HAP-1 (cell line): ENCODE measurements around the gene PCBP2.

Source experiments
- DNase-seq, 2 experiments: peaks; one replicate each; pipeline ENCODE4 v3.0.0-alpha.2; 2016 to 2020; ENCODE audit warnings: low spot score in 2 of 2
- H3K27me3 ChIP-seq: fragments of 250-450 bp; sonication (Bioruptor Pico); 2 replicates; pipeline ENCODE4 v1.5.1; 2020; ENCODE audit warnings: low read depth, mild to moderate bottlenecking, moderate library complexity
- H3K36me3 ChIP-seq: fragments of 250-450 bp; sonication (Bioruptor Pico); replicated peaks from 2 replicates; pipeline ENCODE4 v1.5.1; 2020; ENCODE audit warnings: mild to moderate bottlenecking
- H3K4me1 ChIP-seq: fragments of 250-450 bp; sonication (Bioruptor Pico); 2 replicates; pipeline ENCODE4 v1.5.1; 2020; ENCODE audit warnings: mild to moderate bottlenecking
- H3K4me3 ChIP-seq: fragments of 250-450 bp; sonication (Bioruptor Pico); 2 replicates; pipeline ENCODE4 v1.5.1; 2020; ENCODE audit warnings: mild to moderate bottlenecking, moderate library complexity
- H3K9me3 ChIP-seq: fragments of 250-450 bp; sonication (Bioruptor Pico); 2 replicates; pipeline ENCODE4 v1.5.1; 2020; ENCODE audit warnings: mild to moderate bottlenecking, moderate library complexity
- in situ Hi-C: fragments of 300-500 bp; cut with MboI; formaldehyde crosslinking; loops from 3 replicates; pipeline ENCODE4 v1.14.3; 2020; ENCODE audit warnings: low sequenced_read_pairs, inconsistent platforms, mixed read lengths

PCBP2 gene

GRCh38 chr12:53484686-53485575, 33.0 kb downstream of the PCBP2 start:
- no peak for DNase-seq
- H3K27me3 ChIP-seq, result no peaks in the 10 kb centered on the region
- H3K9me3 ChIP-seq, result no peaks in the 10 kb centered on the region
- in situ Hi-C loops, result no loop called here
- H3K36me3 ChIP-seq, result peaks cover 79% of the 10 kb centered on the region
- H3K4me3 ChIP-seq, result no peak overlapping the region
- H3K4me1 ChIP-seq, result peaks cover 11% of the 10 kb centered on the region

- no peak for DNase-seq
- H3K36me3 ChIP-seq, result peaks cover 72% of the 10 kb centered on the region
- in situ Hi-C loops, result no loop called here
These were observed 34.2 kb downstream of the PCBP2 start for GRCh38 chr12:53485955-53486735.

GRCh38 chr12:53486736-53487487, 35.0 kb downstream of the PCBP2 start:
- DNase-seq, result no peak
- peaks cover 64% of the 10 kb centered on the region for H3K36me3 ChIP-seq
- in situ Hi-C loops, result no loop called here

More at GRCh38 chr12:53485955-53486735, 34.2 kb downstream of the PCBP2 start:
- peaks cover under 1% of the 10 kb centered on the region; the same call in 1 of the 2 replicates for H3K4me1 ChIP-seq
- H3K4me3 ChIP-seq, result no peak overlapping the region
- H3K9me3 ChIP-seq, result no peaks in the 10 kb centered on the region
- no peaks in the 10 kb centered on the region for H3K27me3 ChIP-seq

GRCh38 chr12:53489242-53489864, 37.5 kb downstream of the PCBP2 start:
- Histone ChIP-seq H3K4me3 (no peak overlapping the region), H3K9me3 (no peaks in the 10 kb centered on the region), H3K27me3 (no peaks in the 10 kb centered on the region), H3K36me3 (peaks cover 39% of the 10 kb centered on the region), H3K4me1 (peaks cover 7% of the 10 kb centered on the region; the same call in 1 of the 2 replicates)
- no peak for DNase-seq
- in situ Hi-C loops, result no loop called here

More at GRCh38 chr12:53486736-53487487, 35.0 kb downstream of the PCBP2 start:
- Histone ChIP-seq H3K4me1 (no peaks in the 10 kb centered on the region), H3K27me3 (no peaks in the 10 kb centered on the region), H3K4me3 (no peak overlapping the region), H3K9me3 (no peaks in the 10 kb centered on the region)

GRCh38 chr12:53492188-53492587, 40.3 kb downstream of the PCBP2 start:
- Histone ChIP-seq H3K4me1 (peaks cover 9% of the 10 kb centered on the region; the same call in 1 of the 2 replicates), H3K9me3 (no peaks in the 10 kb centered on the region), H3K4me3 (peak overlapping the region; percentile 39), H3K36me3 (peaks cover 11% of the 10 kb centered on the region), H3K27me3 (no peaks in the 10 kb centered on the region)
- in situ Hi-C loops, result no loop called here
- no peak for DNase-seq

- Histone ChIP-seq H3K4me3 (peak overlapping the region; percentile 39), H3K36me3 (peaks cover 3% of the 10 kb centered on the region), H3K9me3 (no peaks in the 10 kb centered on the region), H3K27me3 (no peaks in the 10 kb centered on the region), H3K4me1 (peaks cover 9% of the 10 kb centered on the region; the same call in 1 of the 2 replicates)
- in situ Hi-C loops, result no loop called here
- DNase-seq, result peak; percentile 72 to 96
These were observed 41.1 kb downstream of the PCBP2 start for GRCh38 chr12:53492830-53493609.

GRCh38 chr12:53493610-53494391, 41.9 kb downstream of the PCBP2 start:
- Histone ChIP-seq H3K4me1 (peaks cover 9% of the 10 kb centered on the region; the same call in 1 of the 2 replicates), H3K4me3 (peak overlapping the region; percentile 39), H3K9me3 (no peaks in the 10 kb centered on the region), H3K36me3 (no peaks in the 10 kb centered on the region), H3K27me3 (no peaks in the 10 kb centered on the region)
- in situ Hi-C loops, result no loop called here
- DNase-seq, result no peak

- H3K4me1 ChIP-seq, result peaks cover 17% of the 10 kb centered on the region
- DNase-seq, result peak in 1 of 2 experiments; percentile 64
- H3K9me3 ChIP-seq, result no peaks in the 10 kb centered on the region
- H3K36me3 ChIP-seq, result no peaks in the 10 kb centered on the region
- no peaks in the 10 kb centered on the region for H3K27me3 ChIP-seq
- no peak overlapping the region for H3K4me3 ChIP-seq
- in situ Hi-C loops, result no loop called here
These were observed 44.2 kb downstream of the PCBP2 start for GRCh38 chr12:53495903-53496751.

- Histone ChIP-seq H3K27me3 (no peaks in the 10 kb centered on the region), H3K36me3 (no peaks in the 10 kb centered on the region), H3K4me3 (no peak overlapping the region), H3K4me1 (peaks cover 20% of the 10 kb centered on the region), H3K9me3 (no peaks in the 10 kb centered on the region)
- in situ Hi-C loops, result no loop called here
- no peak for DNase-seq
These were observed 44.8 kb downstream of the PCBP2 start for GRCh38 chr12:53496752-53497032.

- peaks cover 23% of the 10 kb centered on the region for H3K4me1 ChIP-seq
- no peak overlapping the region for H3K4me3 ChIP-seq
- H3K27me3 ChIP-seq, result no peaks in the 10 kb centered on the region
- H3K36me3 ChIP-seq, result no peaks in the 10 kb centered on the region
- in situ Hi-C loops, result no loop called here
- DNase-seq, result no peak
- H3K9me3 ChIP-seq, result no peaks in the 10 kb centered on the region
These were observed 45.6 kb downstream of the PCBP2 start for GRCh38 chr12:53497461-53497860.

GRCh38 chr12:53498235-53498630, 46.3 kb downstream of the PCBP2 start:
- Histone ChIP-seq H3K9me3 (no peaks in the 10 kb centered on the region), H3K4me3 (no peak overlapping the region), H3K27me3 (no peaks in the 10 kb centered on the region), H3K36me3 (no peaks in the 10 kb centered on the region), H3K4me1 (peaks cover 22% of the 10 kb centered on the region)
- in situ Hi-C loops, result no loop called here
- no peak for DNase-seq
